CD4-positive, alpha-beta T cell treated with Interleukin-12 subunit alpha and Interleukin-12 subunit beta, for 1 hour (primary cell): ENCODE results near the gene FCF1.

Experiments
- DNase-seq: peaks from one replicate; pipeline ENCODE4 v3.0.0-alpha.2; 2020

FCF1 gene

GRCh38 chr14:74771399-74771798, 58.5 kb downstream of the FCF1 start:
- DNase-seq: no peak

- DNase-seq: no peak
Observed at GRCh38 chr14:74784634-74785033, 71.7 kb downstream of the FCF1 start.

- no peak for DNase-seq
Observed at GRCh38 chr14:74785056-74785613, 72.2 kb downstream of the FCF1 start.

GRCh38 chr14:74786796-74787315, 73.9 kb downstream of the FCF1 start:
- DNase-seq: no peak
